HG03521 (cell line): Measurements from ENCODE around the gene ABHD16B.
"Not testable (repeated sequence)": the region's sequence is repeated elsewhere in the genome, so short reads cannot be mapped to it uniquely, and the experiment has no call there.

Experiments used
- ATAC-seq: cut with Tn5 transposase; IDR thresholded peaks from one replicate; pipeline ENCODE4 v1.9.1; 2021; ENCODE audit warnings: mild to moderate bottlenecking, moderate library complexity; ENCODE audit not compliant: unreplicated experiment

Gene ABHD16B

DNA sequence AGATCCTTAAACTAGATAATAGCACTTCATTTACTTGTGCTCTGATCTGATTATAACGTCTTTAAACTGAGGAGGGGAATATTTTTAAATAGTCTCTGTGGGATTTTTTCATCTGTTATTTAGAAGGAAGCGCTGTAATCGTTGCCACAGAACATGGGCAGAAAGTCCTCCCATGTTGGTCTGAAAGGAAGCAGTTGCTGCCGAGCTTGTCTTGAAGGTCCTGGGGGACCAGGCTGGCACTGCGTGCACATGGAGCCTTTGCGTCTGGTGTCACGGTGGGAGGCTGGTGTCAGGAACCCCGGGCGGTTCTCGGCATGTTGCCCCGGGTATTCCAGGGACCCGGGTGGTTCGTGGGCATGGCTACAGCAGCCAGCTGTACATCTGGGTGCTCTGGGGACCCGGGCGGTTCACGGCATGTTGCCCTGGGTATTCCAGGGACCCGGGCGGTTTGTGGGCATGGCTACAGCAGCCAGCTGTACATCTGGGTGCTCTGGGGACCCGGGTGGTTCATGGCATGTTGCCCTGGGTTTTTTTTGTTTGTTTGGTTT lies 15.3 kb downstream of the ABHD16B start:
- no peak for ATAC-seq

- ATAC-seq = no peak
Observed at GRCh38 chr20:63877755-63878470, 16.6 kb downstream of the ABHD16B start.

DNA sequence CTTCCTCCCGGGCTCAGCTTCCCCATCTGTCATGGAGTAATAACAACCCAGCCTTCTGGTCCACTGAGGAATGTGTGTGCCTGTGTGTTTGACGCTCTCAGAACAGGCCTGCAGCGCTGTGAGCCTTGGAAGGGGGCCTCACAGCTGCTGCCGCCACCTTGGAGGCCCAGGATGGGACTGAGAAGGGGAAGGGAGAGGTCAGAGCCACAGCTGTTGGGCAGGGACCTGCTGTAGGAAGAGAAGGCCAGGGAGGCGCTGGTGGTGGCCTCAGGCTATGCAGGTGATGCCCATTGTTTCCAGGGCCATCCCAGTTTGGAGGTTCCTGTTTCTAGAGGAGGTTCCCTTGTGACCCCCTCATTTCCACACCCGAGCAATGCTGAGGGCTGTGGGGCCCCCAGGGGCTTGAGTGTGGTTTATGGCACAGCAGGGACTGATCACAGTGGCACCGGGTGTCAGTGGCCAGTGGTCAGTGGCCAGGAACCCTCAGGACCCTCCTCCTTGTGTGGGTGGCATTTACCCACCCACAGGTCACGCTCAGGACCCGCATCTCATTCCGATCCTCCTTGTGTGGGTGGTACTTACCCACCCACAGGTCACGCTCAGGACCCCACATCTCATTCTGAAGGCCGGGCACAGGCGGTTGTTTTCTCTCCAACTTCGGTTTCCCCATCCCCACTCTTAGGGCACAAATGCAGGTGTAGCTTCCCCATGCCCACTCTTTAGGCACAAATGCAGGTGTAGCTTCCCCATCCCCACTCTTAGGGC lies 17.8 kb downstream of the ABHD16B start:
- ATAC-seq = no peak

DNA sequence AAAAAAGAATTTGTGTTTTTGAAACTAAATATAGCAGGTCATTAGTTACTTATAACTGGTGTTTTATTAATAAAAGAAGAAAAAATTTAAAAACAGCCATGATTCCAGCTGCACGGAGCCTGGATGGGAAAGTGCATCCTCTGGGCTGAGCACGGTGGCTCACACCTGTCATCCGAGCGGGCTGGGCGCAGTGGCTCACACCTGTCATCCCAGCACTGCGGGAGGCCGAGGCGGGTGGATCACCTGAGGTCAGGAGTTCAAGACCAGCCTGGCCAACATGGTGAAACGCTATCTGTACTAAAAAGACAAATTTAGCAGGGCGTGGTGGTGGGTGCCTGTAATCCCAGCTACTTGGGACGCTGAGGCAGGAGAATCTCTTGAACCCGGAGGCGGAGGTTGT lies 19.6 kb downstream of the ABHD16B start:
- ATAC-seq = not testable (repeated sequence)

GRCh38 chr20:63881451-63882226 lies 20.3 kb downstream of the ABHD16B start:
- ATAC-seq = no peak

GRCh38 chr20:63882257-63883200 lies 21.2 kb downstream of the ABHD16B start:
- ATAC-seq = no peak

DNA sequence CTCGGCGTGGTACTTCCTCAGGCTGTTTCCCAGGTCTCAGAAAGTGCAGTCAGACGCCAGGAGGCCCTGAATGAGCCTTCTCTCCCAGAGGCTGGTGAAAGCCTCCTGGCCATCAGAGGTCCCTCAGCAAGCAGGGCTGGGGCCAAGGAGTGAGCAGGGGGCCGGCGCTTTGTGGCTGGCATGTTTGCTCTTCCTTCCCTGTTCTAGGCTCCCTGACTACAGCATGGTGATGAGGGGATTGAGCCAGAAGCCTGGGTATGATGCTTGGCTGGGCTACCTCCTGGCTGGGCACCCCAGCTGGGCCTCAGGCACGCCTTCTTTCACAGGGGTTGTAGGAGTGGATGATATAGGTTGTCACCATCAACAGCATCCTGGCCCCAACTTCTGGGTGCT lies 21.9 kb downstream of the ABHD16B start:
- no peak for ATAC-seq

DNA sequence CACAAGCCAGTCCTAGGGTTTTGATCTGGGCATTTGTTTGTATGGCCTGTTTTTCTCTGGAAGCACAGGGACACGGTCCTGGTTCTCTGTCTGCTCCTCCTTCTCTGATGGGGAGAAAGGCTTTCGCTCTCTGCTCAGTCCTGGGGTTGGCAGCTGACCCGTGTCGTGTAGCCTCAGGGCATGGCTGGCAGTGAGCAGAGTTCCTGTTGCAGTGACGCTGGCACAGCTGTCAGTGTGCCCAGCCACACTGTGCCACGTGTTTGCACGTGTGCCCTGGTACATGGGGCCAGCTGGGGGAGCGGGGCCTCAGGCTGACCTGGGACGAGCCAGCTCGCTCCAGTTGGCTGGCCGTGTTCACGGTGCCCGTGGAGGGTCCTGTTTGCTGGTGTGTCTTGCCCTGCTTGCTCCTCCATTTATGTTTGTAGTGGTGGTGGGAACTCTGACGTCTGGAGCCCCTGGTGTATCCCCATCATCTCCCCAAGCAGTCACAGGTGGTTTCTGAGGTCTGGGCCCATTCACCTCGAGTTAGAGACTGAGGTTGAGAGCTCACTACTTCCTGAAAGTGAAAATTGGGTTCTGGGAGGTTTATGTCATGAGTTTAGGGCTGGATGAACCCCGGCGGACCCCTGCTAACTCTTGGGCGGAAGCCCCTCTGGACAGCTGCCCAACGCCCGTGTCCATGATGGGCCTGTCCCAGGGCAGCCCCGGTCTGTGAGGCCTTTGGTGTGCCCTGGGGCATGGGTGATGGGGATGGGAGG lies 23.4 kb downstream of the ABHD16B start:
- no peak for ATAC-seq

GRCh38 chr20:63885264-63886053 lies 24.2 kb downstream of the ABHD16B start:
- no peak for ATAC-seq

DNA sequence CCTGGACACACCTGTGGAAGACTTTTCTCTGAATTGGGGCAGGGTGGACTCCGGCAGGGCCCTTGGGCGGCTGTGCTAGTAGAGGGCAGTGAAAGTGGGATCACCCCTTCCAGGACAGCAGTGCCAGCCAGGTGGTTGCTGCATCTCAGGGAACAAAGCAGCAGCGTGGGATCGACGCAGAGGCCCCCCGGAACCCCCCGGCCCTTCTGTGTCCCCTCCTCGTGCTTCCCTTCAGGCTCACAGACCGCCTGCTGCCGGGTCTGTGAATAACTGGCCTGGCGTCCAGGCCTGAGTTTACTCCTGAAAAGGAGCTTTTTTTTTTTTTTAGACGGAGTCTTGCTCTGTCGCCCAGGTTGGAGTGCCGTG lies 24.7 kb downstream of the ABHD16B start:
- no peak for ATAC-seq

- no peak for ATAC-seq
Observed at GRCh38 chr20:63886921-63887320, 25.6 kb downstream of the ABHD16B start.

GRCh38 chr20:63889241-63890200 lies 28.2 kb downstream of the ABHD16B start:
- no peak for ATAC-seq

DNA sequence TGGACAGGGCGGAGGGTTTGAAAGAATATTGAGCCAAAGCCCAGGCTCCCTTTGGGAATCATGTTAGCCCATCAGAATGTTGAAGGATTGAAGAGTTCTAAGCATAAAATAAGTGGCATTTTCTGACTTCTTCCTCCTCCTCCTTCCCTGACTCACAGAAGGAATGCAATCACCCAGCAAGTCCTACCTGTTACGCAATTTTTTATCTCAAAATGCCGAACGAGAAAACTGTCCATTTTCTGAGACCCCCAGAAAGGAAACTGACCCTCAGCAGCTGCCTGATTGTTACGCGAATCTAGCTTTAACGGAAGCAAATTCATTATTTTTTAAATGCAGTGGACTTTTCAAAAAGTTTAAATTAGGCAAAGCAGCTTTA lies 28.9 kb downstream of the ABHD16B start:
- ATAC-seq = no peak

DNA sequence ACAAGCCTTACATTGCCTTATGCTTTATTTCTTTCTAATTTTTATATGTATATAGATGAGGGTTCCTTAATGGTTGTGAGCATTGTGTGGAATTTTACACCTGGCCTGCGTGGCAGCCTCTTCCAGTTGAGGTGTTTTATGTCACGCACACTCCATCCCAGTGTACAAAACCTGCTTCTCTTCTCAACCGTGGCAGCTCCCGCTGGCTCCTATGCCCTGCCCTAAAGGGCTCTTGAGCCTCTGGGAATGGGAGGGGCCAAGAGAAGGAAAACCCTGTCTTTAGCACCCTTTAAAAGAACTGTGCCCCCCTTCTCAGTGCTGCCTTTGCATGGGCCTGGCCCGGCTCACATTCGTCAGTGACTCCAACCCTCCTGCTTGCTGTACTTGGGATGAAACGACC lies 29.3 kb downstream of the ABHD16B start:
- ATAC-seq = no peak

DNA sequence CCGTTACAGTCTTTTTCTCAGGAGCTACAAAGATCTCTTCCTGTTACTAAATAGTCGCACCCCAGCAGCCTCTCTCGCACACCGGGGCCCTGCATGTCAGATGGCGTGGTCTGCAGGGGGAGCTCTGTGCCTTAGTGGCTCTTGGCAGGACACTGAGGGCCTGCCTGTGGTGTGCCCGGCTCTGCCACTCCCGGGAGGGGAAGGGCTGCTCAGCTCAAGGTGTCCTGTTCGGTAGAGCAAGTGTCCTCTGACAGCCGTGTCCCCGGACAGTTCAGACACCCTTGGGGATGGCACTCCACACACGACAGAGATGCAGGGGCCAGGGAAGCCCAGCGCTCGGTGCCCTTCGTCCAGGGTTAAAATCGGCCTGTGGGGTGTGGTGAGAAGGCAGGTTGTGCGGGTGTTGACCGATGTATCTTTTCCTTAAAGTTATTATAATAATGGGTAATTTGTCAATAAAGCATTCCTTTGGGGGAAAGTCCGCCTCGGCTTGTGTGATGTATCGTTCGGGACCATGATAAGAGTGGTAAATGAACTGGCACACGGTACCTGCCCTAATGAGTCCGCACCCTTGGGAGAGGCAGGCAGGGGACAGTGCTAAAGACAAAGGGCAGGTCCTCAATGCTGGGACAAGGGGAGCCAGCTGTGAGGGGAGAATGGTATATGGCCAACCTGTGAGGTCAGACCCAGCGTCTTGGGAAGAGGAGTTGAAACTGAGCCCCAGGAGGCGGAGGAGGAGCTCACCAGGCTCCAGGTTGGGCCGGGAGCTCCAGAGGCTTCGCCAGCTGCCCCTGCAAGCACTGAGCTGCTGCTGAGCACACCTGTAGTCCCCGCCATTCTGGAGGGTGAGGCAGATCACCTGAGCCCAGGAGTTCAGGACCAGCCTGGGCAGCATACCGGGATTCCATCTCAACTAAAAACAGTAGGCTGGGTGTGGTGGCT lies 30.0 kb downstream of the ABHD16B start:
- ATAC-seq = no peak

DNA sequence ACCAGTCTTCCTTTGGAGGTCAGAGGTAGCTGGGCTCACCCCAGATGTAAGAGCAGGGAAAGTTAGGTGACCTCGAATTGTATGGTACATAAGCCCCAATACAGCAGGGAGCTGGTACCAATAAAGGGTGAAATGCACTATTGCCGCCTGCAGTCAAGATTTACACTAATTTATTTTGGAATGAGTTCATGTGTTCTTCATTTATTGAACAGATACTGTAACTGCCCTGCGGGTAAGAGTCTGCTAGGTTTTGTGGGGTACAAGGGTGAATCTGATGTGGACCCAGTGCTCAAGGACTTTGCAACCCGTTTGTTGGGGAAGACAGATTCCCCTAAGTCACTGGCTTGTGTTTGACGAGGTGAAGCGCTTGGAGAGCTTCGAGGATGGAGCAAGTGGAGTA lies 31.1 kb downstream of the ABHD16B start:
- ATAC-seq = no peak

GRCh38 chr20:63893999-63894357 lies 32.7 kb downstream of the ABHD16B start:
- ATAC-seq = no peak
